ENCODE measurements around the gene DDX41.
A peak's percentile ranks its signal among the peaks of the same experiment; 100 is the strongest.

Gene DDX41

GRCh38 chr5:177512736-177513380 lies 3.9 kb downstream of the DDX41 start:
- no peak for DNase-seq

GRCh38 chr5:177511796-177512675 lies 4.7 kb downstream of the DDX41 start:
- no peak for DNase-seq

GRCh38 chr5:177511181-177511580 lies 5.6 kb downstream of the DDX41 start:
- DNase-seq: no peak

- DNase-seq: no peak
These were observed 6.2 kb downstream of the DDX41 start for GRCh38 chr5:177510567-177511053.

GRCh38 chr5:177509991-177510566 lies 6.7 kb downstream of the DDX41 start:
- no peak for DNase-seq

GRCh38 chr5:177509381-177509951 lies 7.3 kb downstream of the DDX41 start, which contains the start of gene DOK3:
Gene DOK3 (minus strand): TSS chr5:177509826. CDS start chr5:177509540, 286 bp downstream.
- no peak for DNase-seq

- no peak for DNase-seq
These were observed 7.9 kb downstream of the DDX41 start for GRCh38 chr5:177508837-177509236.

GRCh38 chr5:177508221-177508611 lies 8.5 kb downstream of the DDX41 start:
- no peak for DNase-seq

GRCh38 chr5:177507596-177508220 lies 9.1 kb downstream of the DDX41 start:
- DNase-seq: no peak

GRCh38 chr5:177507165-177507564 lies 9.6 kb downstream of the DDX41 start:
- DNase-seq: no peak

GRCh38 chr5:177505075-177505474 lies 11.7 kb downstream of the DDX41 start:
- DNase-seq: no peak

- no peak for DNase-seq
These were observed 12.4 kb downstream of the DDX41 start for GRCh38 chr5:177504086-177505056.

- DNase-seq: no peak
These were observed 13.2 kb downstream of the DDX41 start for GRCh38 chr5:177503351-177504085.

- DNase-seq: no peak
These were observed 13.9 kb downstream of the DDX41 start for GRCh38 chr5:177502886-177503285.

- no peak for DNase-seq
These were observed 14.7 kb downstream of the DDX41 start for GRCh38 chr5:177501874-177502678.

GRCh38 chr5:177500685-177501522 lies 15.9 kb downstream of the DDX41 start:
- DNase-seq: peak; percentile 67 to 80

GRCh38 chr5:177499842-177500241 lies 16.9 kb downstream of the DDX41 start:
- no peak for DNase-seq

GRCh38 chr5:177498013-177498787 lies 18.6 kb downstream of the DDX41 start:
- no peak for DNase-seq
